ENCODE data around the gene TNIK. TPM values are rescaled to one million over a fixed set of nuclear protein-coding genes. Genes with fewer than 3 reads are reported as not detected.
A peak's percentile ranks its signal among the peaks of the same experiment; 100 is the strongest.

TNIK gene
- total and polyA plus RNA-seq, 2 of the 13 experiments (the other 11 are each of a cell fraction or from before 2014, with no cell fraction given): 0.15 to 0.22 TPM

- Histone ChIP-seq H3K36me3 (replicated peaks in 1 of 2; ENCODE audit: control insufficient read depth in 1 of 2, insufficient read depth in 2 of 2, low read length in 2 of 2) (no peaks in the 10 kb centered on the region), H2AFZ (ENCODE audit: low read length) (no peak overlapping the region), H4K20me1 (ENCODE audit: insufficient read depth, low read length) (no peaks in the 10 kb centered on the region), H3K4me2 (ENCODE audit: low read depth, low read length) (no peak overlapping the region), H3K79me2 (ENCODE audit: insufficient read depth, low read length) (no peaks in the 10 kb centered on the region), H3K27me3 (ENCODE audit: control insufficient read depth in 1 of 2, insufficient read depth in 2 of 2, low read length in 2 of 2) (no peaks in the 10 kb centered on the region), H3K9me3 (ENCODE audit: low read length) (no peaks in the 10 kb centered on the region), H3K4me1 (ENCODE audit: insufficient read depth, low read length) (peaks cover 79% of the 10 kb centered on the region), H3K9ac (ENCODE audit: insufficient read depth, low read depth, low read length) (0 out of 2 replicates have a peak overlapping the region, but pooled peaks have one; percentile 14), H3K4me3 (replicated peaks in 1 of 3; ENCODE audit: insufficient read depth in 1 of 3, low read depth in 2 of 3, low read length in 3 of 3) (no peak overlapping the region), H3K27ac (ENCODE audit: extremely low read length, insufficient read depth, low read length) (peak overlapping the region; percentile 46)
- FAIRE-seq (no peak), ATAC-seq (no peak), DNase-seq (ENCODE audit: low spot score) (no peak)
- ChIA-PET CTCF (ENCODE audit: low intra/inter-chr PET ratio, low total read pairs) (no interaction called here), POLR2A (interaction anchor here (1.1 to 1.5 kb wide), 6 partner anchors 9 to 116 kb away, joined by 4 to 14 read pairs (median 5); no protein-coding TSS in a partner anchor)
- intact Hi-C loops (cut with micrococcal nuclease; ENCODE audit: unreplicated experiment) (loop anchor here (5.0 kb wide), 1 partner anchor 37 kb away; no protein-coding TSS in a partner anchor), in situ Hi-C loops (cut with HindIII; ENCODE audit: extremely low pct_ligation_motif_present, low pct_unique_long_range_greater_than_20kb) (no loop called here)
- TF ChIP-seq ZMYM4 (CRISPR knock-in tag; IDR thresholded peaks at IDR 0.05): no peak
- no peak for TF ChIP-seq BATF2 (CRISPR knock-in tag; IDR thresholded peaks at IDR 0.05)
- peak; percentile 32; the same call in 1 of the 2 replicates for TF ChIP-seq ATF7 (IDR thresholded peaks at IDR 0.05)
- TF ChIP-seq ATF7 (CRISPR knock-in tag; IDR thresholded peaks at IDR 0.05): no peak
- BruUV-seq (replicated peaks): no TSS peak
Measured at GRCh38 chr3:171054921-171055320, 405.3 kb downstream of the TNIK start.

GRCh38 chr3:171054231-171054630 is 406.0 kb downstream of the TNIK start:
- Histone ChIP-seq H3K4me3 (replicated peaks in 1 of 3; ENCODE audit: insufficient read depth in 1 of 3, low read depth in 2 of 3, low read length in 3 of 3) (no peak overlapping the region), H3K4me2 (ENCODE audit: low read depth, low read length) (no peak overlapping the region), H3K36me3 (replicated peaks in 1 of 2; ENCODE audit: control insufficient read depth in 1 of 2, insufficient read depth in 2 of 2, low read length in 2 of 2) (no peaks in the 10 kb centered on the region), H2AFZ (ENCODE audit: low read length) (no peak overlapping the region), H3K79me2 (ENCODE audit: insufficient read depth, low read length) (no peaks in the 10 kb centered on the region), H3K9me3 (ENCODE audit: low read length) (no peaks in the 10 kb centered on the region), H3K4me1 (ENCODE audit: insufficient read depth, low read length) (peaks cover 79% of the 10 kb centered on the region), H4K20me1 (ENCODE audit: insufficient read depth, low read length) (no peaks in the 10 kb centered on the region), H3K9ac (ENCODE audit: insufficient read depth, low read depth, low read length) (no peak overlapping the region), H3K27ac (ENCODE audit: extremely low read length, insufficient read depth, low read length) (no peak overlapping the region), H3K27me3 (ENCODE audit: control insufficient read depth in 1 of 2, insufficient read depth in 2 of 2, low read length in 2 of 2) (no peaks in the 10 kb centered on the region)
- DNase-seq (ENCODE audit: low spot score): no peak
- in situ Hi-C loops (cut with HindIII; ENCODE audit: extremely low pct_ligation_motif_present, low pct_unique_long_range_greater_than_20kb): no loop called here
- no TSS peak for BruUV-seq (replicated peaks)
- no peak for ATAC-seq
- POLR2A ChIA-PET: no interaction called here
- intact Hi-C loops (cut with micrococcal nuclease; ENCODE audit: unreplicated experiment): no loop called here
- FAIRE-seq: no peak
- WGBS (ENCODE audit: low lambda C conversion rate): 90% methylated on average over 1 of the region's 1 CpG
- CTCF ChIA-PET (ENCODE audit: low intra/inter-chr PET ratio, low total read pairs): no interaction called here
- TF ChIP-seq ZNF841 (CRISPR knock-in tag; IDR thresholded peaks at IDR 0.05; ENCODE audit: borderline replicate concordance) (no peak), ZNF260 (CRISPR knock-in tag; IDR thresholded peaks at IDR 0.05; ENCODE audit: borderline replicate concordance, low read depth) (no peak), NAIF1 (CRISPR knock-in tag; IDR thresholded peaks at IDR 0.05; ENCODE audit: borderline replicate concordance) (no peak), CEBPZ (IDR thresholded peaks at IDR 0.05; ENCODE audit: low read length) (no peak), HNRNPH1 (optimal IDR thresholded peaks at IDR 0.05; ENCODE audit: low read depth, low read length) (no peak), ZNF720 (CRISPR knock-in tag; IDR thresholded peaks at IDR 0.05) (no peak), CHD2 (IDR thresholded peaks at IDR 0.05; ENCODE audit: low read depth, low read length) (no peak), PHF21A (CRISPR knock-in tag; IDR thresholded peaks at IDR 0.05) (no peak)

All from HepG2 (cell line).